DLD1 (cell line): ENCODE measurements around the gene RAB3C.

ENCODE experiments used
- in situ Hi-C: cut with HindIII; loops from 2 replicates; pipeline ENCODE4 v1.10.0; 2017; ENCODE audit warnings: low sequenced_read_pairs

The RAB3C gene

DNA sequence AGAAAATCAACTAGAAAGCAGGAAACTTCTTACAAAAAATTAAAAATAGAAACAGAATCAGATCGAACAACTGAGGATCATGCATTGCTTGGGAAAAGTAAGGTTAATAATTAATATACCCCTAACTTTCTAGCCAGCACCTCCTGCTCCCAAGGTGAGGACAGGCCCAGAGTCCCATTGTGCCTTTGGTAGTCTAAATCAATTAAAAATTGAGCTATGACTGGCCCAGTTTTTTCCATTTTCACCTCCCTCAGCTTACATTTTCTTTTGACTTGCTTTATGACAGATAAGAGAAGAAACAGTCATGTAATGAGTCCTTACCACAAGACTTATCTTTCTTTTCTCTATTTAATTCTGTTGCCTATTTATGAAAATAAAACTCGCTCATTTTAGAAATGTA, 182.2 kb downstream of the RAB3C start:
- in situ Hi-C loops = no loop called here

DNA sequence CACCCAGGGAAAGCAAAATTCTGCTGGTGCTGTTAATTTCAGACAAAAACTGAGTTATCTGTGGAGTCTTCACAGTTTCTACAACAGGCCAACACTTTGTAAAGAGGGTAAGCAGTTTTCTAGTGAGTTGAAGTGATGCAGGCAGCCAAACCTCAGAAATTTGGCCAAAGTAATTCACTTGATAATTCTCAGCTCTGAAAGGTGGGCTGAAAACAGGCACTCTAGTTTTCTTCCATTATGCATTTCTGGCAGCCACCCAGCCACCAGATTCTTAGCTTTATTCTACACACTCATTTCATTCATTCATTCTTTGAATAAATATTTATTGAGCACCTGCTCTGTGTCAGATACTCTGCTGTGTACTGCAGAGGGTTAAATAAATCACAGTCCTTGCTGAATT, 184.2 kb downstream of the RAB3C start:
- in situ Hi-C loops = no loop called here

GRCh38 chr5:58770136-58770535, 187.3 kb downstream of the RAB3C start:
- in situ Hi-C loops = no loop called here

DNA sequence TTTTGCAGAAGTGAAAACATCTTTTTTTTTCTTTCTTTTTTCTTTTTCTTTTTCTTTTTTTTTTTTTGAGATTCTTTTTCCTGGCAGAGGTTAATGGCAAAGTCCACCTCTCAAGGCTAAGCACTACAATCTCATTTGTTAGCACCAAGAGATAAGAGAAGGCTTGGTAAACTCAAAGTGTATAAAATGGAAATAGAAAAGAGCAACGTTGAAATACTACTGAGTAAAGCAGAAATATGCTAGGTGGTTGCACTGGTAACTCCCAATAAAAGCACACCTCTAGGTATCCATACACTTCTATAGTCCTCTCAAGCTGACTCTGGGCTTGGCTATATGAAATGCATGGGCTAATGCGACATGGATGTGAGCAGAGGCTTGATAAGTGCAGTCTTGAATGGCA, 188.9 kb downstream of the RAB3C start:
- in situ Hi-C loops = no loop called here

GRCh38 chr5:58773744-58774441, 191.0 kb downstream of the RAB3C start:
- in situ Hi-C loops = no loop called here

- in situ Hi-C loops = no loop called here
These were observed 192.1 kb downstream of the RAB3C start for GRCh38 chr5:58774937-58775336.

DNA sequence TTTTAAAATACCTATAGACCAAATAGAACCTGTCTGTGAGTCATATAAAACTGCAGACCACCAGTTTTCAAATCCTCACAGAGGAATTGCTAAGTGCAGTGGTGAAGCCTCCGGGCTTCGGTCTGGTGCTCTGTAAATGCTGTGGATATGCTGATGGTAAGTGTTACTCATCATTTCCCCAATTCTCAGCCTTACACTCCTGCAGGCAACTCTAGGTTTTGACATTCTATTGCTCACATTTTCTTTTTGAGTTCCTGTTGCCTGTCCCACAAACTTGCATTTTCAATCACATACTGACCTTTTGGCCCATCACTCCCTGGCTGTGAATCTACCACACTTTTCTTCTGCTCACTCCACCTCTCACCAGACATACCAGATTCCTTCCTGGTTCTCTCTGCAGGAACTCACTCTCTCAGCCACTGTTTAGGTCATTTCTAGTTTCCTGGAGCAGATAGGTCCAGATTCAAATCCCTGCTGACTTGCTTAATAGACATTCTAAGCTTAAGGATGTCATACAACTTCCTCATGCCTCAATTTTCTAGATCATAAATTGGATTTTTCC, 192.9 kb downstream of the RAB3C start:
- in situ Hi-C loops = no loop called here

- in situ Hi-C loops = no loop called here
These were observed 193.7 kb downstream of the RAB3C start for GRCh38 chr5:58776559-58776958.

GRCh38 chr5:58778888-58779287, 196.0 kb downstream of the RAB3C start:
- in situ Hi-C loops = no loop called here

- in situ Hi-C loops = no loop called here
These were observed 203.2 kb downstream of the RAB3C start for GRCh38 chr5:58786035-58786434.

DNA sequence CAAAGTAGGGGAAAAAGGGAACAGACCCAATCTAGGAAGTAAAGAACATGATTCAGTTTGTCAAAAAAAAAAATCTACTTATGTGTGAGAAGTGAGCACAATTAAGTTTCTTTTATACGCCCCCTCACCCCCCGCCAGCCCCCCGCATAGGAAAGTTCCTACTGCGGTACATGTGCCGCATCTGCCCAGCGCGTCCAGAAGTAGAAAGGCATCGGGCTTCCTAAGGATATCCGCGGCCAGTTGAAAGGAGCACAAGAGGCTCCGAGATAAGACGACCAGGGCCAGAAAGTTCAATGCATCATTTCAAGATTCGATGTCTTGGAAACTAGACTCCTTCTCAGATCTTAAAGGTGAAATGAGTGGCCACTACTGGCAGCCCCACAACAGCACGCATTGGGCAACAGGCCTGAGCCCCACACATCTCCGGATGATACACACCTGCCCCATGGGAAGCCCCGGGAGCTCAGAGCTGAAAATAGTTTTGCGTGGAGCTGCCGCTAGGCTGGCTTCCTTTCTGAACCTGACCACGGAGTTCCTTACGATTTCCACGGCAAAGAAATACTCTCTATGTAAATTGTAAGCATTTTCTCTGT, 203.9 kb downstream of the RAB3C start:
- in situ Hi-C loops = no loop called here

DNA sequence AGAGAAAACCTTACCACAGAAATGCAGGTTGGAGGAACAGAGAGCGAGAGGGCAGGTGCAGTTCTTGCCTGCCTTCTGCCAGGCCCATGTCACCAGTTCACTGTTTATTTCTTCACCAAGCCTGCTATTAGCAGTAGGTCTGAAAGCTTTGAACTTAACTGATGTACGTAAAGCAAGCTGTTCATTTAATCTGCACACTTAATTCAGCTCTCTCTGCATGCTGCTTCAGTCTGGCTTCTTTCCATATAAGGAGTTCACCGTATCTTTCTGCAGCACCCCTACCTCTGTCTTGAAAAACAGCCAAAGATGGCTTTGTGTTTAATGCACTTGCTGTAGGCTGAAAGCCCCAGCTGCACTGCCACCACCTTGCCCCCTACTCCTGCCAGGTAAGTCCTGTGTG, 205.1 kb downstream of the RAB3C start:
- in situ Hi-C loops = no loop called here

- in situ Hi-C loops = no loop called here
These were observed 211.2 kb downstream of the RAB3C start for GRCh38 chr5:58793888-58794657.

DNA sequence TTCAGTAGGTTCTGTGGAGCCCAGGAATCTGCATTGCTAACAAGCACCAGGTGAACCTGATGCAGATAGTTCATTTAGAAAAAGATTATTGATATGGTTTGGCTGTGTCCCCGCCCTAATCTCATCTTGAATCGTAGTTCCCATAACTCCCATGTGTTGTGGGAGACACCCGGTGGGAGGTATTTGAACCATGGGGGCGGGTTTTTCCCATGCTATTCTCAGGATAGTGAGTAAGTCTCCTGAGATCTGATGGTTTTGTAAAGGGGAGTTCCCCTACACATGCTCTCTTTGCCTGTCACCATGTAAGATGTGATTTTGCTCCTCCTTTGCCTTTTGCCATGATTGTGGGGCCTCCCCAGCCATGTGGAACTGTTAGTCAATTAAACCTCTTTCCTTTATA, 212.0 kb downstream of the RAB3C start:
- in situ Hi-C loops = no loop called here

DNA sequence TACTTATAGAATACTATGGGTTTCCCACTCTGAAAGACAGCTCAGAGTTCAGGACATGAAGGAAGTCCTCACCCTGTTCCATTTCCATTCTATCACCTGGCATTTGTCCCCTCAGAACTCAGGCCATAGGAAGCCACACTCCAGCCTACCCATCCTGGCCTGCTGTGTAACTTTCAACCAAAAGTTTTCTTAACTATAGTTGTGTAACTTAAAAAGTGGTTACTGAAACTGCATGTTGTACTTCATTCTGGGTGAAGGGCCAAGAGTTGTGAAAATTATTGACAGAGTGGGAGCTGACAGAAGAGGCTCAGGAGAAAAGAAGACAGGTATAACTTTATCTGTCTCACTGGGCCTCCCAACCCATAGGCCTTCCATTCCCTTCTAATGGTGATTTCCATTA, 212.5 kb downstream of the RAB3C start:
- in situ Hi-C loops = no loop called here

- in situ Hi-C loops = no loop called here
These were observed 214.1 kb downstream of the RAB3C start for GRCh38 chr5:58797021-58797420.

DNA sequence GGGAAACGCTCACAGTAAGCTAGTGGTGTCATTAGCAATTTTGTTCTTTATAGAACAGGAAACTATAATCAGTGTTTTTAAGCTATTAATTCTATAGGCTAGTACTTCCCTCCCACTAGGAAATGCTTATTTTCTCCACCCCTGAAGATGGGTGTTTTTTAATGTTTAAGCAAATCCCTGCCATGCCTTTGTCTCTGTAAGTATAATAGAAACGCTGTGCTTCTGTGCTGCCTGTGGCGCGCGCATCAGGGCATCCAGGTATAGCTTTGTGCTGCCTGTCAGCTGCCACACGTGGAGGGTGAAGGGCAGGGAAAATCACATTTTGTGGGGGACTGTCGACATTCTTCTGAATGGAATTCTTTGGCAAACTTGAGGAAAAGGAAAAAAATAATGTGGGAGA, 217.5 kb downstream of the RAB3C start:
- in situ Hi-C loops = no loop called here

GRCh38 chr5:58800861-58801540, 218.1 kb downstream of the RAB3C start:
- in situ Hi-C loops = no loop called here

GRCh38 chr5:58803056-58803455, 220.2 kb downstream of the RAB3C start:
- in situ Hi-C loops = no loop called here

- in situ Hi-C loops = no loop called here
These were observed 221.4 kb downstream of the RAB3C start for GRCh38 chr5:58804291-58804690.

GRCh38 chr5:58810086-58810485, 227.2 kb downstream of the RAB3C start:
- in situ Hi-C loops = no loop called here
